Measurements from ENCODE around the gene TMEM38B.
"Not testable (repeated sequence)": the region's sequence is repeated elsewhere in the genome, so short reads cannot be mapped to it uniquely, and the experiment has no call there.

Gene TMEM38B

GRCh38 chr9:105786796-105787195 lies 92.5 kb downstream of the TMEM38B start:
- not testable (repeated sequence) for DNase-seq; H3K4me1 Mint-ChIP-seq; H3K4me3 Mint-ChIP-seq; H3K27me3 Mint-ChIP-seq; ATAC-seq (replicated peaks); H3K27ac Mint-ChIP-seq
- H3K9me3 Mint-ChIP-seq, result peaks cover 20 to 29% of the 10 kb centered on the region in 2 donors
- peaks cover 63 to 85% of the 10 kb centered on the region in 2 donors for H3K36me3 Mint-ChIP-seq

- DNase-seq, result no peak
- H3K27ac Mint-ChIP-seq, result no peak overlapping the region
- H3K4me1 Mint-ChIP-seq, result no peaks in the 10 kb centered on the region
- no peak for ATAC-seq (replicated peaks)
- peaks cover 10 to 28% of the 10 kb centered on the region in 2 donors for H3K9me3 Mint-ChIP-seq
- H3K27me3 Mint-ChIP-seq, result no peaks in the 10 kb centered on the region
- no peak overlapping the region for H3K4me3 Mint-ChIP-seq
- peaks cover 2 to 18% of the 10 kb centered on the region in 2 donors for H3K36me3 Mint-ChIP-seq
Observed at GRCh38 chr9:105816202-105816744, 121.9 kb downstream of the TMEM38B start.

- Mint-ChIP-seq H3K27ac (no peak overlapping the region), H3K36me3 (peaks cover 2 to 18% of the 10 kb centered on the region in 2 donors), H3K4me3 (no peak overlapping the region), H3K4me1 (no peaks in the 10 kb centered on the region), H3K27me3 (no peaks in the 10 kb centered on the region), H3K9me3 (peaks cover 10 to 24% of the 10 kb centered on the region in 2 donors)
- DNase-seq, result no peak
- ATAC-seq (replicated peaks), result peak in 1 of 2 donors; percentile 22
Observed at GRCh38 chr9:105816981-105817380, 122.6 kb downstream of the TMEM38B start.

- H3K4me3 Mint-ChIP-seq, result no peak overlapping the region
- H3K27me3 Mint-ChIP-seq, result no peaks in the 10 kb centered on the region
- H3K4me1 Mint-ChIP-seq, result no peaks in the 10 kb centered on the region
- no peak for DNase-seq
- H3K27ac Mint-ChIP-seq, result no peak overlapping the region
- peaks cover 0 to 13% of the 10 kb centered on the region in 2 donors for H3K36me3 Mint-ChIP-seq
- no peak for ATAC-seq (replicated peaks)
- H3K9me3 Mint-ChIP-seq, result peaks cover 11 to 20% of the 10 kb centered on the region in 2 donors
Observed at GRCh38 chr9:105818903-105819302, 124.6 kb downstream of the TMEM38B start.

- no peak overlapping the region for H3K27ac Mint-ChIP-seq
- peaks cover 4 to 11% of the 10 kb centered on the region in 2 donors for H3K36me3 Mint-ChIP-seq
- no peaks in the 10 kb centered on the region for H3K27me3 Mint-ChIP-seq
- H3K9me3 Mint-ChIP-seq, result peaks cover 9 to 10% of the 10 kb centered on the region in 2 donors
- DNase-seq (no peak), ATAC-seq (replicated peaks) (no peak)
- no peak overlapping the region for H3K4me3 Mint-ChIP-seq
- no peaks in the 10 kb centered on the region for H3K4me1 Mint-ChIP-seq
Observed at GRCh38 chr9:105822814-105823213, 128.5 kb downstream of the TMEM38B start.
